Measurements from ENCODE around the gene DAND5.
"Not testable (repeated sequence)": the region's sequence is repeated elsewhere in the genome, so short reads cannot be mapped to it uniquely, and the experiment has no call there.

The DAND5 gene

GRCh38 chr19:12956446-12957388 is 12.7 kb upstream of the DAND5 start, which contains the start of gene GADD45GIP1:
TSS of gene GADD45GIP1 (minus strand) at chr19:12957223. CDS start at chr19:12957212, 11 bp downstream.
- TF ChIP-seq CTCF (IDR thresholded peaks at IDR 0.05; ENCODE audit: borderline replicate concordance, control extremely low read depth, extremely low read depth, insufficient read depth, missing control alignments): no peak
- in situ Hi-C loops (cut with MboI; ENCODE audit: low sequenced_read_pairs, unreplicated experiment): no loop called here
- DNase-seq (ENCODE audit: low spot score): peak; percentile 89

- in situ Hi-C loops (cut with MboI; ENCODE audit: low sequenced_read_pairs, unreplicated experiment); DNase-seq (ENCODE audit: low spot score): not testable (repeated sequence)
Observed at GRCh38 chr19:12957389-12957952, 11.9 kb upstream of the DAND5 start.

DNA sequence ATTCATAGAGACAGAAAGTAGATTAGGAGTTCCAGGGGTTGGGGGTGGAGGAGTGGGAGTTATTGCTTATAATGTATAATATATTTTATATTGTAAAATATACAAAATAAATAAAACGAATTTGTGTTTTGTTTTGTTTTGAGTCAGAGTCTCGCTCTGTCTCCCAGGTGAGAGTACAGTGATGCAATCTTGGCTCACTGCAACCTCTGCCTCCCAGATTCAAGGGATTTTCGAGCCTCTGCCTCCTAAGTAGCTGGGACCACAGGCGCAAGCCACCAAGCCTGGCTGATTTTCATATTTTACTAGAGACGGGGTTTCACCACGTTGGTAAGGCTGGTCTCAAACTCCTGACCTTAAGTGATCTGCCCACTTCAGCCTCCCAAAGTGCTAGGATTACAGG is 9.9 kb upstream of the DAND5 start:
- TF ChIP-seq CTCF (IDR thresholded peaks at IDR 0.05; ENCODE audit: borderline replicate concordance, control extremely low read depth, extremely low read depth, insufficient read depth, missing control alignments): no peak
- in situ Hi-C loops (cut with MboI; ENCODE audit: low sequenced_read_pairs, unreplicated experiment): no loop called here
- DNase-seq (ENCODE audit: low spot score): no peak

DNA sequence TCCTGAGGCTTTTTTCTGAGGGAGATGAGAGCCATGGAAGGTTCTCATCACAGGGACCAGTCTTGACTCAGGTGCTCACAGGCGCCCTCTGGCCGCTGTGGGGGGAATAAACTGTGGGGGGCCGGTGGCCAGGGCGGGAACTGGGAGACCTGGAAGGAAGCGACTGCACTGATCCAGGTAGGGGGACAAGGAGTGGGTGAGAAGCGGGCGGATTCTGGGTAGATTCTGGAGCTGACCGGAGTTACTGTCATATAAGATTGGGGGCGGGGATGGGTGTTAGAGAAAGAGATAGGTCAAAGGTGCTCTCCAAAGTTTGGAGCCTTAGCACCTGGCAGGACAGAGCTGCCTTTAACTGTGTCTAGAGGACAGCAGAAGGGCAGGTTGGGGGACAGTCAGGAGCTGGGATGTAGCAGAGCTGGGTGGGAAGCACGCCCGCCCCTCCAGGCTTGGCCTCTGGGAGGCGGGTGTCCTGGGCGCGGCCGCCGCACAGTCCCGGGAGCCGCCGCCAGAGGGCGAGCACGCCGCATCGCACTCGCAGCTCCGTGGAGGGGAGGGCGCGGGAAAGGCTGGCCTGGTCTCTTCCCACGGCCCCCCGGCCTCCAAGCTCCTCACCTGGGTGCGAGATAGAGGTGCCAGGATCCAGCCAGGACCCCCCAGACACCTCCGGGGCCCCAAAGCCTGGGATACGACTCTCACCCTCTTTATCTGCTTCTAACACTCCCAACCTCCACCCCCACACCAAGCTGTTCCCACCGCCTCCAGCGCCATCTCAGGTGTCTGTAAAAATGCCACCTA is 4.2 kb upstream of the DAND5 start:
- in situ Hi-C loops (cut with MboI; ENCODE audit: low sequenced_read_pairs, unreplicated experiment): no loop called here
- peak; percentile 100 for TF ChIP-seq CTCF (IDR thresholded peaks at IDR 0.05; ENCODE audit: borderline replicate concordance, control extremely low read depth, extremely low read depth, insufficient read depth, missing control alignments)
- peak; percentile 89 for DNase-seq (ENCODE audit: low spot score)

- no peak for TF ChIP-seq CTCF (IDR thresholded peaks at IDR 0.05; ENCODE audit: borderline replicate concordance, control extremely low read depth, extremely low read depth, insufficient read depth, missing control alignments)
- DNase-seq (ENCODE audit: low spot score): no peak
- in situ Hi-C loops (cut with MboI; ENCODE audit: low sequenced_read_pairs, unreplicated experiment): no loop called here
Observed at GRCh38 chr19:12965812-12966135, 3.6 kb upstream of the DAND5 start.

DNA sequence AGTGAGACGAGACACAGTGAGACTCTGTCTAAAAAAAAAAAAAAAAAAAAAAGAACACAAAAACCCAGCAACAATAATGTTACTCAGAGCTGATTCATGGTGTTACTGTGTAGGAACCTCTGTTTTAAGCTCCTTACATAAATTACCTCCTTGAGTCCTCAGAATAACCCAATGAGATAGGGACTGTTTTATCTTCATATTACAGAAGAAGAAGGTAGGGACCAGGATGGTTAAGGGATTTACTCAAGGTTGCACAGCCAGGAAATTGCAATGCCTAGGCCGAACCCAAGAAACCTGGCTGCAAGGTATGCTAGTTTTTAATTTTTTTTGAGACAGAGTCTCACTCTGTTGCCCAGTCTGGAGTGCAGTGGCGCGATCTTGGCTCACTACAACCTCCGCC is 1.5 kb upstream of the DAND5 start:
- no peak for DNase-seq (ENCODE audit: low spot score)
- in situ Hi-C loops (cut with MboI; ENCODE audit: low sequenced_read_pairs, unreplicated experiment): no loop called here
- no peak for TF ChIP-seq CTCF (IDR thresholded peaks at IDR 0.05; ENCODE audit: borderline replicate concordance, control extremely low read depth, extremely low read depth, insufficient read depth, missing control alignments)

Measured in GM13976 (cell line).